WTC11 (cell line): ENCODE measurements around the gene TBC1D1. TPM values are rescaled to one million over a fixed set of nuclear protein-coding genes. Genes with fewer than 3 reads are reported as not detected.

Source experiments
- ATAC-seq: fragments of 200-7000 bp; cut with Tn5 transposase; 2 replicates; pipeline ENCODE4 v1.10.0; 2021; ENCODE audit warnings: mild to moderate bottlenecking, moderate library complexity
- CTCF ChIA-PET: fragments of 300-600 bp; sonication (Branson Sonifier 250); formaldehyde crosslinking; loops from one replicate; lab custom pipeline; 2021; ENCODE audit warnings: antibody characterized with exemption; lab: Charles Lee
- POLR2A ChIA-PET: fragments of 350-600 bp; sonication (Branson Sonifier 250); formaldehyde crosslinking; loops from one replicate; lab custom pipeline; 2021; ENCODE audit warnings: antibody characterized with exemption; lab: Charles Lee
- DNase-seq: peaks from one replicate; pipeline ENCODE4 v3.0.0; 2021; ENCODE audit warnings: low spot score
- H3K27ac Mint-ChIP-seq: 2 replicates; pipeline ENCODE4 v1.8.0; 2021; ENCODE audit warnings: mixed read lengths
- H3K27me3 Mint-ChIP-seq: 2 replicates; pipeline ENCODE4 v1.8.0; 2021; ENCODE audit warnings: low read depth, mild to moderate bottlenecking, moderate library complexity, mixed read lengths
- H3K36me3 Mint-ChIP-seq: 2 replicates; pipeline ENCODE4 v1.8.0; 2021; ENCODE audit warnings: mixed read lengths
- H3K4me1 Mint-ChIP-seq: 2 replicates; pipeline ENCODE4 v1.8.0; 2022; ENCODE audit warnings: mixed read lengths
- H3K4me3 Mint-ChIP-seq: 2 replicates; pipeline ENCODE4 v1.8.0; 2021; ENCODE audit warnings: mild to moderate bottlenecking, moderate library complexity, mixed read lengths
- H3K9me3 Mint-ChIP-seq: 2 replicates; pipeline ENCODE4 v1.8.0; 2021; ENCODE audit warnings: mixed read lengths
- ATF1 ChIP-seq: sonication (generic); formaldehyde crosslinking; IDR thresholded peaks from 2 replicates; pipeline ENCODE4 v1.8.1; 2023; ENCODE audit warnings: mild to moderate bottlenecking, moderate library complexity, missing genetic modification reagents
- FOXJ3 ChIP-seq: sonication (generic); formaldehyde crosslinking; IDR thresholded peaks from 2 replicates; pipeline ENCODE4 v1.9.0; 2021; ENCODE audit warnings: missing genetic modification reagents, mild to moderate bottlenecking, borderline replicate concordance
- GRHL2 ChIP-seq: fragments of 250-450 bp; sonication (Bioruptor Pico); IDR thresholded peaks from 2 replicates; pipeline ENCODE4 v1.8.0; 2022; ENCODE audit warnings: mild to moderate bottlenecking, moderate library complexity; ENCODE audit not compliant: insufficient replicate concordance, severe bottlenecking
- HMGA2 ChIP-seq: fragments of 250-450 bp; sonication (Bioruptor Pico); IDR thresholded peaks from 2 replicates; pipeline ENCODE4 v1.4.0; 2021; ENCODE audit warnings: mild to moderate bottlenecking, moderate library complexity
- JAZF1 ChIP-seq: fragments of 250-450 bp; sonication (Bioruptor Pico); IDR thresholded peaks from 2 replicates; pipeline ENCODE4 v1.9.0; 2021; ENCODE audit warnings: moderate library complexity, mild to moderate bottlenecking, inconsistent platforms
- MXD4 ChIP-seq: fragments of 250-450 bp; sonication (Bioruptor Pico); IDR thresholded peaks from 2 replicates; pipeline ENCODE4 v1.8.0; 2021; ENCODE audit warnings: mild to moderate bottlenecking, moderate library complexity, borderline replicate concordance
- NR3C1 ChIP-seq: sonication (generic); formaldehyde crosslinking; conservative IDR thresholded peaks from 2 replicates; pipeline ENCODE4 v1.8.1; 2023; ENCODE audit warnings: low read depth, mild to moderate bottlenecking, missing genetic modification reagents
- SOX15 ChIP-seq: fragments of 250-450 bp; sonication (Bioruptor Pico); IDR thresholded peaks from 2 replicates; pipeline ENCODE4 v1.9.0; 2021; ENCODE audit warnings: mild to moderate bottlenecking
- TCF7 ChIP-seq: sonication (generic); formaldehyde crosslinking; IDR thresholded peaks from 2 replicates; pipeline ENCODE4 v1.8.0; 2022; ENCODE audit warnings: mild to moderate bottlenecking, low read depth, missing genetic modification reagents, moderate library complexity
- ZNF138 ChIP-seq: sonication (generic); formaldehyde crosslinking; conservative IDR thresholded peaks from 2 replicates; pipeline ENCODE4 v1.8.1; 2022; ENCODE audit warnings: mild to moderate bottlenecking, moderate library complexity, missing genetic modification reagents
- total RNA-seq: library from RNA; stranded (reverse); gene quantifications from 3 replicates; pipeline ENCODE4 v1.2.3, GENCODE V29; 2021
- TF ChIP-seq, protein P1 (sequence below): fragments of 200-600 bp; IDR thresholded peaks from 2 replicates; pipeline ENCODE4 v1.8.0; 2022; ENCODE audit warnings: antibody characterized with exemption
- TF ChIP-seq, protein P2 (sequence below): fragments of 250-450 bp; sonication (Bioruptor Pico); IDR thresholded peaks from 2 replicates; pipeline ENCODE4 v2.1.2; 2022; ENCODE audit warnings: mild to moderate bottlenecking, moderate library complexity
- TF ChIP-seq, protein P3 (sequence below): sonication (generic); formaldehyde crosslinking; conservative IDR thresholded peaks from 2 replicates; pipeline ENCODE4 v1.8.1; 2023; ENCODE audit warnings: mild to moderate bottlenecking, low read depth, missing genetic modification reagents, moderate library complexity
- TF ChIP-seq, protein P4 (sequence below): sonication (generic); formaldehyde crosslinking; IDR thresholded peaks from 2 replicates; pipeline ENCODE4 v1.8.0; 2022; ENCODE audit warnings: mild to moderate bottlenecking, missing genetic modification reagents
- TF ChIP-seq, protein P5 (sequence below): sonication (generic); formaldehyde crosslinking; IDR thresholded peaks from 2 replicates; pipeline ENCODE4 v1.8.1; 2023; ENCODE audit warnings: mild to moderate bottlenecking, missing genetic modification reagents, moderate library complexity
- TF ChIP-seq, protein P6 (sequence below): fragments of 250-450 bp; sonication (Bioruptor Pico); IDR thresholded peaks from 2 replicates; pipeline ENCODE4 v1.9.0; 2021; ENCODE audit warnings: mild to moderate bottlenecking, borderline replicate concordance
- TF ChIP-seq, protein P7 (sequence below): sonication (generic); formaldehyde crosslinking; IDR thresholded peaks from 2 replicates; pipeline ENCODE4 v1.8.0; 2022; ENCODE audit warnings: mild to moderate bottlenecking, missing genetic modification reagents
- TF ChIP-seq, protein P8 (sequence below): sonication (generic); formaldehyde crosslinking; IDR thresholded peaks from 2 replicates; pipeline ENCODE4 v1.8.0; 2022; ENCODE audit warnings: mild to moderate bottlenecking, missing genetic modification reagents

TBC1D1 gene
- total RNA-seq, 1 experiment from 2014 or later = 134 TPM

DNA sequence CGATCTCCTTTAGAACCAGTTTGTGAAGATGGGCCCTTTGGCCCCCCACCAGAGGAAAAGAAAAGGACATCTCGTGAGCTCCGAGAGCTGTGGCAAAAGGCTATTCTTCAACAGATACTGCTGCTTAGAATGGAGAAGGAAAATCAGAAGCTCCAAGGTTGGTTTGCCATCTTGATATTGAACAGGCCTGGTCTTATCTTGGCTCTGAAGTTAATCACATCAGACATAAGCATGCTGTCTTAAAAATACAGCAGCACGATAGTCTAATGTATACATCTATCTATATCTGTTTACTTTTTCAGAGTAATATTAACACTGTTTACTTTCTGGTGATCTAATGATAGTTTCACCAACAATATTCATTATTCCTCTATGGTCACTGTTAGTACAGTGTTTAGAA is 199.1 kb downstream of the TBC1D1 start:
- H3K4me1 Mint-ChIP-seq = peaks cover 52% of the 10 kb centered on the region
- H3K4me3 Mint-ChIP-seq = no peak overlapping the region
- no peaks in the 10 kb centered on the region for H3K27me3 Mint-ChIP-seq
- no peak for DNase-seq
- POLR2A ChIA-PET = no interaction called here
- TF ChIP-seq NR3C1 (CRISPR knock-in tag) = no peak
- no peak for TF ChIP-seq TCF7 (CRISPR knock-in tag)
- TF ChIP-seq, protein P1, sequence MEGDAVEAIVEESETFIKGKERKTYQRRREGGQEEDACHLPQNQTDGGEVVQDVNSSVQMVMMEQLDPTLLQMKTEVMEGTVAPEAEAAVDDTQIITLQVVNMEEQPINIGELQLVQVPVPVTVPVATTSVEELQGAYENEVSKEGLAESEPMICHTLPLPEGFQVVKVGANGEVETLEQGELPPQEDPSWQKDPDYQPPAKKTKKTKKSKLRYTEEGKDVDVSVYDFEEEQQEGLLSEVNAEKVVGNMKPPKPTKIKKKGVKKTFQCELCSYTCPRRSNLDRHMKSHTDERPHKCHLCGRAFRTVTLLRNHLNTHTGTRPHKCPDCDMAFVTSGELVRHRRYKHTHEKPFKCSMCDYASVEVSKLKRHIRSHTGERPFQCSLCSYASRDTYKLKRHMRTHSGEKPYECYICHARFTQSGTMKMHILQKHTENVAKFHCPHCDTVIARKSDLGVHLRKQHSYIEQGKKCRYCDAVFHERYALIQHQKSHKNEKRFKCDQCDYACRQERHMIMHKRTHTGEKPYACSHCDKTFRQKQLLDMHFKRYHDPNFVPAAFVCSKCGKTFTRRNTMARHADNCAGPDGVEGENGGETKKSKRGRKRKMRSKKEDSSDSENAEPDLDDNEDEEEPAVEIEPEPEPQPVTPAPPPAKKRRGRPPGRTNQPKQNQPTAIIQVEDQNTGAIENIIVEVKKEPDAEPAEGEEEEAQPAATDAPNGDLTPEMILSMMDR = no peak
- TF ChIP-seq ZNF138 (CRISPR knock-in tag) = no peak
- no peak for TF ChIP-seq ATF1
- TF ChIP-seq GRHL2 (CRISPR knock-in tag) = no peak
- TF ChIP-seq, protein P2, sequence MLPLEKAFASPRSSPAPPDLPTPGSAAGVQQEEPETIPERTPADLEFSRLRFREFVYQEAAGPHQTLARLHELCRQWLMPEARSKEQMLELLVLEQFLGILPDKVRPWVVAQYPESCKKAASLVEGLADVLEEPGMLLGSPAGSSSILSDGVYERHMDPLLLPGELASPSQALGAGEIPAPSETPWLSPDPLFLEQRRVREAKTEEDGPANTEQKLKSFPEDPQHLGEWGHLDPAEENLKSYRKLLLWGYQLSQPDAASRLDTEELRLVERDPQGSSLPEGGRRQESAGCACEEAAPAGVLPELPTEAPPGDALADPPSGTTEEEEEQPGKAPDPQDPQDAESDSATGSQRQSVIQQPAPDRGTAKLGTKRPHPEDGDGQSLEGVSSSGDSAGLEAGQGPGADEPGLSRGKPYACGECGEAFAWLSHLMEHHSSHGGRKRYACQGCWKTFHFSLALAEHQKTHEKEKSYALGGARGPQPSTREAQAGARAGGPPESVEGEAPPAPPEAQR (CRISPR knock-in tag) = no peak
- TF ChIP-seq, all 79 proteins: peak for 0
- H3K27ac Mint-ChIP-seq = peak overlapping the region; percentile 29; the same call in 1 of the 2 replicates
- CTCF ChIA-PET = interaction anchor here (0.6 to 1.0 kb wide), 3 partner anchors 21 to 94 kb away, joined by 3 to 4 read pairs (median 3); no protein-coding TSS in a partner anchor
- peaks cover 22% of the 10 kb centered on the region for H3K36me3 Mint-ChIP-seq
- no peak for ATAC-seq
- peaks cover 4% of the 10 kb centered on the region; the same call in 1 of the 2 replicates for H3K9me3 Mint-ChIP-seq

DNA sequence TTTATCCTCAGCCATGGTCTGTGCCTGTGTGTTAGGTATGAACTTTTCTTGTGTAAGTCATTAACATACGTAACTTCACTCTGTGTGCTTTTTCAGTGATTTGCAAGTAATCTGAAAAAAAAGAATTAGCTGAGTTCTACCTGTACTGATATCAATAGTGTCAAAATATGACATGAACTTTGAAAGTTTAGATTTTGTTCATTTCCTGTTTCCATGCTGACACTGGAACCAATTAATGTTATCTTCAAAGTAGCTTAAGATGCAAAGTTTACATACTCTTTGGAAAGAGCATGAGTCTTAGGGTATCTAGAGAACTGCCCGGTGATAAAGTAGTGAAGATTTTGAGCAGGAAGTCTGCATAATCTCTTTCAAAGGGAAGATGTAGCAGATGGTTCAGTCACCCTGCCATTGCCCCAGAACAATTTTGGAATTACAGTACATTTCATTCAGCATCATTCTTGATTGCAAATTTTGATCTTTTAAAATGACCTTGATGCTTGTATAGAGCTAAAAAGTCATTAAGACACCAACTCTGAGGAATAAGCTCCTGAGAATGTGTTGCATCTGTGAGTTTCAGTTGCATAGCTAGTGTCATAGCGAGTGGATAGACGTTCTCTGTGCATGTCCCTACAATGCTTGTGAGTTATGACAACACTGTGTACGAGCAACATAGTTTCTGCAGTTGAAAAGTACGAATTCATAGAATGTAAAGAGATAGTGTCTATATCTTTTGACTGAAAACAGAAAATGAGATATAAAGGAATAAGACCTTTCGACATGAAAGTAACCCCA is 199.8 kb downstream of the TBC1D1 start:
- DNase-seq (no peak), ATAC-seq (no peak)
- peaks cover 4% of the 10 kb centered on the region; the same call in 1 of the 2 replicates for H3K9me3 Mint-ChIP-seq
- peaks cover 27% of the 10 kb centered on the region for H3K36me3 Mint-ChIP-seq
- ChIA-PET POLR2A (no interaction called here), CTCF (interaction anchor here (0.6 to 1.2 kb wide), 4 partner anchors 21 to 94 kb away, joined by 3 to 4 read pairs (median 3); no protein-coding TSS in a partner anchor)
- no peak overlapping the region for H3K4me3 Mint-ChIP-seq
- H3K27me3 Mint-ChIP-seq = no peaks in the 10 kb centered on the region
- peak overlapping the region; percentile 84 for H3K27ac Mint-ChIP-seq
- peaks cover 45% of the 10 kb centered on the region for H3K4me1 Mint-ChIP-seq
- TF ChIP-seq JAZF1 (CRISPR knock-in tag) = no peak
- TF ChIP-seq, protein P3, sequence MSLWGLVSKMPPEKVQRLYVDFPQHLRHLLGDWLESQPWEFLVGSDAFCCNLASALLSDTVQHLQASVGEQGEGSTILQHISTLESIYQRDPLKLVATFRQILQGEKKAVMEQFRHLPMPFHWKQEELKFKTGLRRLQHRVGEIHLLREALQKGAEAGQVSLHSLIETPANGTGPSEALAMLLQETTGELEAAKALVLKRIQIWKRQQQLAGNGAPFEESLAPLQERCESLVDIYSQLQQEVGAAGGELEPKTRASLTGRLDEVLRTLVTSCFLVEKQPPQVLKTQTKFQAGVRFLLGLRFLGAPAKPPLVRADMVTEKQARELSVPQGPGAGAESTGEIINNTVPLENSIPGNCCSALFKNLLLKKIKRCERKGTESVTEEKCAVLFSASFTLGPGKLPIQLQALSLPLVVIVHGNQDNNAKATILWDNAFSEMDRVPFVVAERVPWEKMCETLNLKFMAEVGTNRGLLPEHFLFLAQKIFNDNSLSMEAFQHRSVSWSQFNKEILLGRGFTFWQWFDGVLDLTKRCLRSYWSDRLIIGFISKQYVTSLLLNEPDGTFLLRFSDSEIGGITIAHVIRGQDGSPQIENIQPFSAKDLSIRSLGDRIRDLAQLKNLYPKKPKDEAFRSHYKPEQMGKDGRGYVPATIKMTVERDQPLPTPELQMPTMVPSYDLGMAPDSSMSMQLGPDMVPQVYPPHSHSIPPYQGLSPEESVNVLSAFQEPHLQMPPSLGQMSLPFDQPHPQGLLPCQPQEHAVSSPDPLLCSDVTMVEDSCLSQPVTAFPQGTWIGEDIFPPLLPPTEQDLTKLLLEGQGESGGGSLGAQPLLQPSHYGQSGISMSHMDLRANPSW = no peak
- no peak for TF ChIP-seq HMGA2 (CRISPR knock-in tag)
- TF ChIP-seq, protein P4, sequence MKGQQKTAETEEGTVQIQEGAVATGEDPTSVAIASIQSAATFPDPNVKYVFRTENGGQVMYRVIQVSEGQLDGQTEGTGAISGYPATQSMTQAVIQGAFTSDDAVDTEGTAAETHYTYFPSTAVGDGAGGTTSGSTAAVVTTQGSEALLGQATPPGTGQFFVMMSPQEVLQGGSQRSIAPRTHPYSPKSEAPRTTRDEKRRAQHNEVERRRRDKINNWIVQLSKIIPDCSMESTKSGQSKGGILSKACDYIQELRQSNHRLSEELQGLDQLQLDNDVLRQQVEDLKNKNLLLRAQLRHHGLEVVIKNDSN (CRISPR knock-in tag) = no peak
- TF ChIP-seq SOX15 (CRISPR knock-in tag) = no peak
- no peak for TF ChIP-seq FOXJ3 (CRISPR knock-in tag)
- TF ChIP-seq, protein P5, sequence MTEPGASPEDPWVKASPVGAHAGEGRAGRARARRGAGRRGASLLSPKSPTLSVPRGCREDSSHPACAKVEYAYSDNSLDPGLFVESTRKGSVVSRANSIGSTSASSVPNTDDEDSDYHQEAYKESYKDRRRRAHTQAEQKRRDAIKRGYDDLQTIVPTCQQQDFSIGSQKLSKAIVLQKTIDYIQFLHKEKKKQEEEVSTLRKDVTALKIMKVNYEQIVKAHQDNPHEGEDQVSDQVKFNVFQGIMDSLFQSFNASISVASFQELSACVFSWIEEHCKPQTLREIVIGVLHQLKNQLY (CRISPR knock-in tag) = no peak
- TF ChIP-seq MXD4 (CRISPR knock-in tag) = no peak
- TF ChIP-seq, protein P6, sequence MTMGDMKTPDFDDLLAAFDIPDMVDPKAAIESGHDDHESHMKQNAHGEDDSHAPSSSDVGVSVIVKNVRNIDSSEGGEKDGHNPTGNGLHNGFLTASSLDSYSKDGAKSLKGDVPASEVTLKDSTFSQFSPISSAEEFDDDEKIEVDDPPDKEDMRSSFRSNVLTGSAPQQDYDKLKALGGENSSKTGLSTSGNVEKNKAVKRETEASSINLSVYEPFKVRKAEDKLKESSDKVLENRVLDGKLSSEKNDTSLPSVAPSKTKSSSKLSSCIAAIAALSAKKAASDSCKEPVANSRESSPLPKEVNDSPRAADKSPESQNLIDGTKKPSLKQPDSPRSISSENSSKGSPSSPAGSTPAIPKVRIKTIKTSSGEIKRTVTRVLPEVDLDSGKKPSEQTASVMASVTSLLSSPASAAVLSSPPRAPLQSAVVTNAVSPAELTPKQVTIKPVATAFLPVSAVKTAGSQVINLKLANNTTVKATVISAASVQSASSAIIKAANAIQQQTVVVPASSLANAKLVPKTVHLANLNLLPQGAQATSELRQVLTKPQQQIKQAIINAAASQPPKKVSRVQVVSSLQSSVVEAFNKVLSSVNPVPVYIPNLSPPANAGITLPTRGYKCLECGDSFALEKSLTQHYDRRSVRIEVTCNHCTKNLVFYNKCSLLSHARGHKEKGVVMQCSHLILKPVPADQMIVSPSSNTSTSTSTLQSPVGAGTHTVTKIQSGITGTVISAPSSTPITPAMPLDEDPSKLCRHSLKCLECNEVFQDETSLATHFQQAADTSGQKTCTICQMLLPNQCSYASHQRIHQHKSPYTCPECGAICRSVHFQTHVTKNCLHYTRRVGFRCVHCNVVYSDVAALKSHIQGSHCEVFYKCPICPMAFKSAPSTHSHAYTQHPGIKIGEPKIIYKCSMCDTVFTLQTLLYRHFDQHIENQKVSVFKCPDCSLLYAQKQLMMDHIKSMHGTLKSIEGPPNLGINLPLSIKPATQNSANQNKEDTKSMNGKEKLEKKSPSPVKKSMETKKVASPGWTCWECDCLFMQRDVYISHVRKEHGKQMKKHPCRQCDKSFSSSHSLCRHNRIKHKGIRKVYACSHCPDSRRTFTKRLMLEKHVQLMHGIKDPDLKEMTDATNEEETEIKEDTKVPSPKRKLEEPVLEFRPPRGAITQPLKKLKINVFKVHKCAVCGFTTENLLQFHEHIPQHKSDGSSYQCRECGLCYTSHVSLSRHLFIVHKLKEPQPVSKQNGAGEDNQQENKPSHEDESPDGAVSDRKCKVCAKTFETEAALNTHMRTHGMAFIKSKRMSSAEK = no peak
- TF ChIP-seq, protein P7, sequence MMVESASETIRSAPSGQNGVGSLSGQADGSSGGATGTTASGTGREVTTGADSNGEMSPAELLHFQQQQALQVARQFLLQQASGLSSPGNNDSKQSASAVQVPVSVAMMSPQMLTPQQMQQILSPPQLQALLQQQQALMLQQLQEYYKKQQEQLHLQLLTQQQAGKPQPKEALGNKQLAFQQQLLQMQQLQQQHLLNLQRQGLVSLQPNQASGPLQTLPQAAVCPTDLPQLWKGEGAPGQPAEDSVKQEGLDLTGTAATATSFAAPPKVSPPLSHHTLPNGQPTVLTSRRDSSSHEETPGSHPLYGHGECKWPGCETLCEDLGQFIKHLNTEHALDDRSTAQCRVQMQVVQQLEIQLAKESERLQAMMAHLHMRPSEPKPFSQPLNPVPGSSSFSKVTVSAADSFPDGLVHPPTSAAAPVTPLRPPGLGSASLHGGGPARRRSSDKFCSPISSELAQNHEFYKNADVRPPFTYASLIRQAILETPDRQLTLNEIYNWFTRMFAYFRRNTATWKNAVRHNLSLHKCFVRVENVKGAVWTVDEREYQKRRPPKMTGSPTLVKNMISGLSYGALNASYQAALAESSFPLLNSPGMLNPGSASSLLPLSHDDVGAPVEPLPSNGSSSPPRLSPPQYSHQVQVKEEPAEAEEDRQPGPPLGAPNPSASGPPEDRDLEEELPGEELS = no peak
- TF ChIP-seq, protein P8, sequence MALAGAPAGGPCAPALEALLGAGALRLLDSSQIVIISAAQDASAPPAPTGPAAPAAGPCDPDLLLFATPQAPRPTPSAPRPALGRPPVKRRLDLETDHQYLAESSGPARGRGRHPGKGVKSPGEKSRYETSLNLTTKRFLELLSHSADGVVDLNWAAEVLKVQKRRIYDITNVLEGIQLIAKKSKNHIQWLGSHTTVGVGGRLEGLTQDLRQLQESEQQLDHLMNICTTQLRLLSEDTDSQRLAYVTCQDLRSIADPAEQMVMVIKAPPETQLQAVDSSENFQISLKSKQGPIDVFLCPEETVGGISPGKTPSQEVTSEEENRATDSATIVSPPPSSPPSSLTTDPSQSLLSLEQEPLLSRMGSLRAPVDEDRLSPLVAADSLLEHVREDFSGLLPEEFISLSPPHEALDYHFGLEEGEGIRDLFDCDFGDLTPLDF (CRISPR knock-in tag) = no peak
